ENCODE data around the gene DAAM1. TPM values are rescaled to one million over a fixed set of nuclear protein-coding genes. Genes with fewer than 3 reads are reported as not detected.
A peak's percentile ranks its signal among the peaks of the same experiment; 100 is the strongest.

Gene DAAM1
- total RNA-seq, 6 experiments from 2014 or later: 7.5 to 12.2 (median 8.6) TPM

- no peaks in the 10 kb centered on the region; the same call in 1 of the 2 replicates for H3K27me3 Mint-ChIP-seq (ENCODE audit: insufficient read depth)
- TF ChIP-seq, protein P1, sequence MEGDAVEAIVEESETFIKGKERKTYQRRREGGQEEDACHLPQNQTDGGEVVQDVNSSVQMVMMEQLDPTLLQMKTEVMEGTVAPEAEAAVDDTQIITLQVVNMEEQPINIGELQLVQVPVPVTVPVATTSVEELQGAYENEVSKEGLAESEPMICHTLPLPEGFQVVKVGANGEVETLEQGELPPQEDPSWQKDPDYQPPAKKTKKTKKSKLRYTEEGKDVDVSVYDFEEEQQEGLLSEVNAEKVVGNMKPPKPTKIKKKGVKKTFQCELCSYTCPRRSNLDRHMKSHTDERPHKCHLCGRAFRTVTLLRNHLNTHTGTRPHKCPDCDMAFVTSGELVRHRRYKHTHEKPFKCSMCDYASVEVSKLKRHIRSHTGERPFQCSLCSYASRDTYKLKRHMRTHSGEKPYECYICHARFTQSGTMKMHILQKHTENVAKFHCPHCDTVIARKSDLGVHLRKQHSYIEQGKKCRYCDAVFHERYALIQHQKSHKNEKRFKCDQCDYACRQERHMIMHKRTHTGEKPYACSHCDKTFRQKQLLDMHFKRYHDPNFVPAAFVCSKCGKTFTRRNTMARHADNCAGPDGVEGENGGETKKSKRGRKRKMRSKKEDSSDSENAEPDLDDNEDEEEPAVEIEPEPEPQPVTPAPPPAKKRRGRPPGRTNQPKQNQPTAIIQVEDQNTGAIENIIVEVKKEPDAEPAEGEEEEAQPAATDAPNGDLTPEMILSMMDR (IDR thresholded peaks at IDR 0.05): no peak
- peak overlapping the region; percentile 40; the same call in 1 of the 2 replicates for H3K27ac Mint-ChIP-seq
- no peaks in the 10 kb centered on the region for H3K9me3 Mint-ChIP-seq
- DNase-seq: peak; percentile 89
- H3K4me3 Mint-ChIP-seq: peak overlapping the region; percentile 37
- H3K4me1 Mint-ChIP-seq (ENCODE audit: low read depth): peaks cover 80% of the 10 kb centered on the region
- no peaks in the 10 kb centered on the region for H3K36me3 Mint-ChIP-seq (ENCODE audit: low read depth)
Measured at GRCh38 chr14:59275668-59276067, 87.2 kb downstream of the DAAM1 start.

GRCh38 chr14:59276235-59276634, 87.8 kb downstream of the DAAM1 start:
- no peak overlapping the region for H3K4me3 Mint-ChIP-seq

GRCh38 chr14:59277659-59278058, 89.2 kb downstream of the DAAM1 start:
- Mint-ChIP-seq H3K9me3 (no peaks in the 10 kb centered on the region), H3K27me3 (ENCODE audit: insufficient read depth) (no peaks in the 10 kb centered on the region; the same call in 1 of the 2 replicates), H3K36me3 (ENCODE audit: low read depth) (no peaks in the 10 kb centered on the region), H3K27ac (no peak overlapping the region), H3K4me3 (no peak overlapping the region), H3K4me1 (ENCODE audit: low read depth) (peaks cover 86% of the 10 kb centered on the region)
- DNase-seq: no peak
- TF ChIP-seq, protein P1 (IDR thresholded peaks at IDR 0.05): peak; percentile 29; the same call in 1 of the 2 replicates

More at GRCh38 chr14:59276235-59276634, 87.8 kb downstream of the DAAM1 start:
- Mint-ChIP-seq H3K27ac (no peak overlapping the region; the same call in 1 of the 2 replicates), H3K4me1 (ENCODE audit: low read depth) (peaks cover 81% of the 10 kb centered on the region), H3K27me3 (ENCODE audit: insufficient read depth) (no peaks in the 10 kb centered on the region; the same call in 1 of the 2 replicates), H3K9me3 (no peaks in the 10 kb centered on the region), H3K36me3 (ENCODE audit: low read depth) (no peaks in the 10 kb centered on the region)
- no peak for DNase-seq
- TF ChIP-seq, protein P1 (IDR thresholded peaks at IDR 0.05): no peak

GRCh38 chr14:59278111-59278510, 89.6 kb downstream of the DAAM1 start:
- peak; percentile 87 for DNase-seq
- Mint-ChIP-seq H3K9me3 (no peaks in the 10 kb centered on the region), H3K36me3 (ENCODE audit: low read depth) (no peaks in the 10 kb centered on the region), H3K27ac (peak overlapping the region; percentile 53), H3K27me3 (ENCODE audit: insufficient read depth) (no peaks in the 10 kb centered on the region), H3K4me1 (ENCODE audit: low read depth) (peaks cover 86% of the 10 kb centered on the region), H3K4me3 (no peak overlapping the region; the same call in 1 of the 2 replicates)
- TF ChIP-seq, protein P1 (IDR thresholded peaks at IDR 0.05): no peak

- Mint-ChIP-seq H3K9me3 (peaks cover 9% of the 10 kb centered on the region), H3K27ac (no peak overlapping the region), H3K4me3 (no peak overlapping the region), H3K4me1 (ENCODE audit: low read depth) (peaks cover 70% of the 10 kb centered on the region), H3K27me3 (ENCODE audit: insufficient read depth) (no peaks in the 10 kb centered on the region; the same call in 1 of the 2 replicates), H3K36me3 (ENCODE audit: low read depth) (peaks cover 21% of the 10 kb centered on the region)
- no peak for DNase-seq
- TF ChIP-seq, protein P1 (IDR thresholded peaks at IDR 0.05): no peak
Measured at GRCh38 chr14:59280961-59281360, 92.5 kb downstream of the DAAM1 start.
